K562 (cell line): Measurements from ENCODE around the gene TMEM108.

Source experiments
- ARID3A ChIP-seq: IDR thresholded peaks from 2 replicates; pipeline ENCODE4 v1.6.1; 2012; ENCODE audit warnings: low read depth, low read length, improper control_type of control experiment, borderline replicate concordance
- CBX2 ChIP-seq: fragments of 200-600 bp; sonication (generic); IDR thresholded peaks from one replicate; pipeline ENCODE4 v1.6.1; 2012; ENCODE audit warnings: mild to moderate bottlenecking, low read length, inconsistent platforms; ENCODE audit not compliant: insufficient read depth, poor library complexity, severe bottlenecking
- CTCF ChIP-seq, 3 experiments: IDR thresholded peaks in 2 of 3; conservative IDR thresholded peaks in 1 of 3; 2 replicates each; pipeline ENCODE4 v1.5.1; 2011 to 2012; ENCODE audit warnings: low read length in 3 of 3, mild to moderate bottlenecking in 3 of 3, control low read depth in 2 of 3, improper control_type of control experiment in 1 of 3, inconsistent platforms in 1 of 3, low read depth in 1 of 3, mixed read lengths in 1 of 3, moderate library complexity in 1 of 3; ENCODE audit not compliant: insufficient read depth in 2 of 3
- ELK1 ChIP-seq: sonication (generic); formaldehyde crosslinking; IDR thresholded peaks from 2 replicates; pipeline ENCODE4 v1.8.1; 2022; ENCODE audit warnings: missing genetic modification reagents
- ESRRB ChIP-seq: fragments of 250-450 bp; sonication (Bioruptor Pico); IDR thresholded peaks from 2 replicates; pipeline ENCODE4 v1.5.0; 2020; ENCODE audit warnings: mild to moderate bottlenecking, moderate library complexity, borderline replicate concordance
- POLR2AphosphoS5 ChIP-seq: IDR thresholded peaks from 2 replicates; pipeline ENCODE4 v1.6.1; 2011; ENCODE audit warnings: mild to moderate bottlenecking, low read depth, low read length, moderate library complexity; ENCODE audit not compliant: control insufficient read depth, insufficient read depth
- ZFP36 ChIP-seq: fragments of 150-350 bp; IDR thresholded peaks from 2 replicates; pipeline ENCODE4 v1.6.1; 2018; ENCODE audit warnings: low read length, low read depth; ENCODE audit not compliant: partially characterized antibody

- TF ChIP-seq ESRRB (CRISPR knock-in tag) (no peak), POLR2AphosphoS5 (no peak), ZFP36 (no peak), CBX2 (no peak), CTCF (IDR thresholded peaks at IDR 0.05 in 2 of 3, conservative IDR thresholded peaks at IDR 0.05 in 1 of 3; ENCODE audit: insufficient read depth in 2 of 3, low read depth in 1 of 3, low read length in 3 of 3) (no peak), ELK1 (CRISPR knock-in tag) (no peak), ARID3A (no peak)
Measured at GRCh38 chr3:133259767-133260166, 221.6 kb downstream of the TMEM108 start.
